Ascending aorta (tissue), 2 donors: ENCODE data around the gene FZD2. TPM values are rescaled to one million over a fixed set of nuclear protein-coding genes. Genes with fewer than 3 reads are reported as not detected.

Experiments used
- DNase-seq, 2 donors: peaks; one replicate each; pipeline ENCODE4 v3.0.0-alpha.2; 2019; ENCODE audit warnings: low spot score in 2 of 2
- H3K27ac ChIP-seq, 2 donors: fragments of 200-600 bp; sonication (generic); one replicate each; pipeline ENCODE4 v1.5.1; 2016 to 2017; ENCODE audit warnings: mild to moderate bottlenecking in 1 of 2
- H3K27me3 ChIP-seq: fragments of 200-600 bp; sonication (generic); one replicate; pipeline ENCODE4 v1.5.1; 2017
- H3K36me3 ChIP-seq, 2 donors: fragments of 200-600 bp; sonication (generic); one replicate each; pipeline ENCODE4 v1.5.1; 2016
- H3K4me1 ChIP-seq, 2 donors: fragments of 200-600 bp; sonication (generic); one replicate each; pipeline ENCODE4 v1.5.1; 2016 to 2017; ENCODE audit warnings: mild to moderate bottlenecking in 1 of 2
- H3K4me3 ChIP-seq, 2 donors: fragments of 200-600 bp; sonication (generic); one replicate each; pipeline ENCODE4 v1.5.1; 2016 to 2017; ENCODE audit warnings: mild to moderate bottlenecking in 1 of 2
- H3K9me3 ChIP-seq, 2 donors: fragments of 200-600 bp; sonication (generic); one replicate each; pipeline ENCODE4 v1.5.1; 2016
- intact Hi-C: fragments of 100-400 bp; cut with DNase I; formaldehyde crosslinking; loops from one replicate; pipeline ENCODE4 v1.15.1; 2023
- total RNA-seq: library from RNA; depleted of rRNA; stranded (reverse); fragments of >200 nt; gene quantifications from one replicate; pipeline ENCODE4 v1.1.0, GENCODE V29; 2016
- TF ChIP-seq, protein P1 (sequence below), 3 experiments: fragments of 200-600 bp in 2 of 3; fragments of 450-650 bp in 1 of 3; sonication (generic) in 2 of 3; IDR thresholded peaks; one replicate each; pipeline ENCODE4 v1.5.1; 2016 to 2019; ENCODE audit warnings: antibody characterized with exemption in 3 of 3, mild to moderate bottlenecking in 1 of 3, moderate library complexity in 1 of 3

Gene FZD2
- total RNA-seq, 1 donor from 2014 or later, result 32.7 TPM

DNA sequence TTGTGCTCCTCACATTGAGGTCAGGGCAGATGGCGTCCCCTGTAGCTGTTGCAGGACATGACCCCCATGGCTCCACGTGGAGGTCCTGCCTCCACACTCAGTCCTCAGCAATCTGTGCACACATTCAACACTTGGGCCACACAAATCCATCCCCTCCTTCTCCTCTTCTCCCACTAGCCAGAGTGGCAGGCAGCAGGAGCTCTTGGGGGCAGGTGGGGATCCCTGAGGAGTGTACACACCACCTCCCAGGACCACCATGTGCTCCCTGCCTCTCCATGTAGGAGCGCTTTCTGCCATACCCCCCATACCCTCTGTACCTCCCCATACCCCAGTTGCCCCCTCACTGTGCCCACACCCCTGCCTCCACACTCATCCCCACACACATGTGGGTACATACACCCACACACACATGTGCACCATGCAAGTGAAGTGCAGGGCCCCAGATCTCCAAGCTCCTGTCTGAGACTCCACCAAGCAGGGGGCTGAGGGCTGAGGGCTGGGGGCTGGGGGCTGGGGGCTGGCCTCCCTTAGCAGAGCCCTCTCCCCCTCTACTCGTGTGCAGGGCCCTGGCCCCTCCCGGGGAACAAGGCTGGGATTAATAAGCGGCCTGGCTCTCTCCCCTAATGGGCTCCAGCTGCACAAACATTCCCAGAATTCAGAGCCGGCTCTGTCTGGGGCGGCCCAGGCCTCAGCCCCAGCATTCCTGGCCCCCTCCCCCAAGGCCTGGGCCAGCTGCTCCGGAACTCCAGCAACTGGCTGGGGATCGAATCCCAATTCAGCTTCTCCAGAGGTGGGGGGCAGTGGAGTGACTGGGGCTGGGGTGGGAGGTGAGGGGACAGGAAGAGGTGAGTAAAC, 50.8 kb downstream of the FZD2 start:
- intact Hi-C loops, result no loop called here
- TF ChIP-seq, protein P1, sequence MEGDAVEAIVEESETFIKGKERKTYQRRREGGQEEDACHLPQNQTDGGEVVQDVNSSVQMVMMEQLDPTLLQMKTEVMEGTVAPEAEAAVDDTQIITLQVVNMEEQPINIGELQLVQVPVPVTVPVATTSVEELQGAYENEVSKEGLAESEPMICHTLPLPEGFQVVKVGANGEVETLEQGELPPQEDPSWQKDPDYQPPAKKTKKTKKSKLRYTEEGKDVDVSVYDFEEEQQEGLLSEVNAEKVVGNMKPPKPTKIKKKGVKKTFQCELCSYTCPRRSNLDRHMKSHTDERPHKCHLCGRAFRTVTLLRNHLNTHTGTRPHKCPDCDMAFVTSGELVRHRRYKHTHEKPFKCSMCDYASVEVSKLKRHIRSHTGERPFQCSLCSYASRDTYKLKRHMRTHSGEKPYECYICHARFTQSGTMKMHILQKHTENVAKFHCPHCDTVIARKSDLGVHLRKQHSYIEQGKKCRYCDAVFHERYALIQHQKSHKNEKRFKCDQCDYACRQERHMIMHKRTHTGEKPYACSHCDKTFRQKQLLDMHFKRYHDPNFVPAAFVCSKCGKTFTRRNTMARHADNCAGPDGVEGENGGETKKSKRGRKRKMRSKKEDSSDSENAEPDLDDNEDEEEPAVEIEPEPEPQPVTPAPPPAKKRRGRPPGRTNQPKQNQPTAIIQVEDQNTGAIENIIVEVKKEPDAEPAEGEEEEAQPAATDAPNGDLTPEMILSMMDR (IDR thresholded peaks at IDR 0.05), result no peak
- peaks cover 10 to 13% of the 10 kb centered on the region in 2 donors for H3K4me1 ChIP-seq
- H3K4me3 ChIP-seq, result no peak overlapping the region
- no peaks in the 10 kb centered on the region for H3K9me3 ChIP-seq
- peak overlapping the region; percentile 58 to 65 for H3K27ac ChIP-seq
- no peak for DNase-seq
- no peaks in the 10 kb centered on the region for H3K27me3 ChIP-seq
- H3K36me3 ChIP-seq, result no peaks in the 10 kb centered on the region

DNA sequence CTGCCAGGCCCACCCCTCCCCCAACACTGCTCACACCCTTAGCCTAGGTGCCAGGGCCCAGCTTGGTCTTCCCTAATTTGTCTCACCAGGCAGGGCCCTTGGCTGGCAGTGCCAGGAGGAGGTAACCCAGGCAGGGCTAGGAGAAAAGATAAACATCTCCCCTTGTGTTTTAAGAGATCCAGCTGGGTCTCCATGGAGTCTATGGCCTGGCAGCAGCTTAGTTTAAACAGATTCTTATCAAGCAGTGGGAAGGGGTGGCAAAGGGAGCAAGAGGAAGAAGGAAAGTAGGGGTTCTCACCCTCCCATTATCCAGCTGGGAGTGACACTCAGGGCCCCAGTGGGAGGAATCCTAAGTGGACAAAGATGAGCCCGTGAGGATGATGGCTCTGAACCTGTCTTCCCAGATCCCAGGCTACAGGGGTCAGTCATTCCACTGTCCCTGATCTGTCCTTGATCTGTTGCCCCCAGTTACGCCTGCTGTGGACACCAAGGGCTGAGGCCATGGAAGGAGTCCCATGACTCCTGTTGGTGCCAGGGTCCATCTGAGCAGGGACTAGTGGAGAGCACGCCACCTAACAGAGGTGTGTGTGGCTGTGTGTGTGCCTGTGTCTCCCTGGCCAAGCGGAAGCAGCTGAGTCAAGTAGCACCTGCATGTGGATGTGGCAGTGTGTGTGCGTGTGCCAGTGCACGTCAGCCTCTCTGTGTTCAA, 51.6 kb downstream of the FZD2 start:
- H3K4me3 ChIP-seq, result no peak overlapping the region
- H3K27me3 ChIP-seq, result no peaks in the 10 kb centered on the region
- peaks cover 10 to 13% of the 10 kb centered on the region in 2 donors for H3K4me1 ChIP-seq
- H3K27ac ChIP-seq, result peak overlapping the region; percentile 58 to 65
- no peaks in the 10 kb centered on the region for H3K9me3 ChIP-seq
- intact Hi-C loops, result no loop called here
- no peak for DNase-seq
- H3K36me3 ChIP-seq, result no peaks in the 10 kb centered on the region
- TF ChIP-seq, protein P1 (IDR thresholded peaks at IDR 0.05), result no peak

DNA sequence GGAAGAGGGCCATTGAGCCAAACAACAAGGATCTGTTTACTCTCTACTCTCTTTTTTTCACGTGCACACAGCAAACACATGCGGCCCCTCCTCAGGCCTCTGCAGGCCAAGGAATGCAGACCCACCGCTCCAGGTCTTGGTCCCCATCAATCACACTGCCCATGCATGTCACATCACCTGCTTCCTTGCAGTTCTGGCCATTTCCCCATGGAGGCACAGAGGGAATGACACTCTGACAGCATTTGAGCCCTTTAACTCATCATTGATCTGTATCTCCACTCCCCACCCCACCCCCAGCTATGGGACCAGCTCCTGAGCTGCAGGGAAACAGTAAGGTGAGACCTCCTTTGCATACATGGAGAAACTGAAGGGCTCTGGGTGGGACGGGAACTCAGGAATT, 53.0 kb downstream of the FZD2 start:
- no peak for DNase-seq
- peak overlapping the region in 1 of 2 donors; percentile 31 for H3K27ac ChIP-seq
- H3K27me3 ChIP-seq, result no peaks in the 10 kb centered on the region
- intact Hi-C loops, result no loop called here
- TF ChIP-seq, protein P1 (IDR thresholded peaks at IDR 0.05), result no peak
- peaks cover 10 to 13% of the 10 kb centered on the region in 2 donors for H3K4me1 ChIP-seq
- no peaks in the 10 kb centered on the region for H3K36me3 ChIP-seq
- no peaks in the 10 kb centered on the region for H3K9me3 ChIP-seq
- no peak overlapping the region for H3K4me3 ChIP-seq

Other genes with a start within 250 kb of the FZD2 start
- not detected for gene RUNDC3A, start 248.9 kb upstream of the FZD2 start, total RNA-seq
- 182 TPM for gene SLC25A39, start 232.7 kb upstream of the FZD2 start, total RNA-seq
- gene GRN, start 212.2 kb upstream of the FZD2 start, total RNA-seq, result 430 TPM
- gene FAM171A2, start 193.6 kb upstream of the FZD2 start, total RNA-seq, result 1.7 TPM
- not detected for gene ITGA2B, start 167.8 kb upstream of the FZD2 start, total RNA-seq
- gene GPATCH8, start 54.1 kb upstream of the FZD2 start, total RNA-seq, result 13.3 TPM
- not detected for gene MEIOC, start 99.0 kb downstream of the FZD2 start, total RNA-seq
- gene CCDC43, start 132.3 kb downstream of the FZD2 start, total RNA-seq, result 2.6 TPM
- 9.7 TPM for gene DBF4B, start 151.2 kb downstream of the FZD2 start, total RNA-seq
- gene ADAM11, start 201.5 kb downstream of the FZD2 start, total RNA-seq, result not detected